H1 (cell line): ENCODE data around the gene CC2D1A. TPM values are rescaled to one million over a fixed set of nuclear protein-coding genes. Genes with fewer than 3 reads are reported as not detected.

Experiments
- CTCF ChIA-PET: fragments of 300-600 bp; sonication (Branson Sonifier 250); formaldehyde crosslinking; loops from one replicate; lab custom pipeline; 2021; ENCODE audit not compliant: partially characterized antibody; lab: Charles Lee
- POLR2A ChIA-PET: fragments of 300-600 bp; sonication (Branson Sonifier 250); formaldehyde crosslinking; loops from one replicate; lab custom pipeline; 2021; ENCODE audit warnings: inconsistent platforms; ENCODE audit not compliant: partially characterized antibody; lab: Charles Lee
- DNase-seq, 2 experiments: peaks; one replicate each; pipeline versions ENCODE4 v3.0.0 to v3.0.0-alpha.2; 2010 to 2022; ENCODE audit warnings: low spot score in 2 of 2, low read depth in 1 of 2, mixed read lengths in 1 of 2
- FAIRE-seq: peaks from 2 replicates; lab custom pipeline; 2011; peaks lifted over from hg19 to GRCh38; lab: Jason Lieb, UNC
- H2AFZ ChIP-seq: 2 replicates; pipeline ENCODE4 v1.8.1; 2012; ENCODE audit warnings: low read length, inconsistent platforms
- H2AK5ac ChIP-seq: 2 replicates; pipeline ENCODE4 v1.6.1; 2013; ENCODE audit warnings: low read depth, low read length
- H2BK120ac ChIP-seq: replicated peaks from 2 replicates; pipeline ENCODE3; 2013; ENCODE audit warnings: low read depth, low read length, inconsistent platforms
- H2BK12ac ChIP-seq: 2 replicates; pipeline ENCODE4 v1.6.1; 2013; ENCODE audit warnings: low read depth, low read length
- H2BK15ac ChIP-seq: 2 replicates; pipeline ENCODE4 v1.6.1; 2013; ENCODE audit warnings: low read length
- H2BK20ac ChIP-seq: 2 replicates; pipeline ENCODE4 v1.6.1; 2013; ENCODE audit warnings: low read length
- H2BK5ac ChIP-seq: 2 replicates; pipeline ENCODE4 v1.6.1; 2013; ENCODE audit warnings: low read depth, low read length
- H3K14ac ChIP-seq: 2 replicates; pipeline ENCODE4 v1.6.1; 2013; ENCODE audit warnings: inconsistent platforms; ENCODE audit not compliant: insufficient read length
- H3K18ac ChIP-seq: 2 replicates; pipeline ENCODE4 v1.6.1; 2013; ENCODE audit warnings: low read length; ENCODE audit errors: extremely low read depth
- H3K23ac ChIP-seq: 2 replicates; pipeline ENCODE4 v1.6.1; 2013; ENCODE audit warnings: inconsistent platforms; ENCODE audit not compliant: insufficient read length
- H3K23me2 ChIP-seq: 2 replicates; pipeline ENCODE4 v1.6.1; 2013; ENCODE audit warnings: low read depth, low read length
- H3K27ac ChIP-seq: 2 replicates; pipeline ENCODE4 v1.6.1; 2011; ENCODE audit warnings: low read depth, low read length, inconsistent platforms
- H3K27me3 ChIP-seq, 4 experiments: replicated peaks in 1 of 4; 1 replicate in 1 of 4; 2 replicates in 3 of 4; pipeline versions ENCODE4 v1.6.1 to v1.8.1; 2011 to 2013; ENCODE audit warnings: low read length in 3 of 4, mild to moderate bottlenecking in 3 of 4, inconsistent platforms in 2 of 4, mixed read lengths in 2 of 4, moderate library complexity in 1 of 4; ENCODE audit not compliant: control insufficient read depth in 3 of 4, insufficient read depth in 3 of 4; ENCODE audit errors: extremely low read depth in 1 of 4
- H3K36me3 ChIP-seq, 4 experiments: 2 replicates each; pipeline versions ENCODE4 v1.6.1 to v1.8.1; 2011 to 2013; ENCODE audit warnings: mild to moderate bottlenecking in 4 of 4, low read length in 3 of 4, moderate library complexity in 2 of 4, control low read depth in 1 of 4, inconsistent platforms in 1 of 4; ENCODE audit not compliant: insufficient read depth in 4 of 4, control insufficient read depth in 2 of 4
- H3K4ac ChIP-seq: replicated peaks from 2 replicates; pipeline ENCODE3; 2013; ENCODE audit warnings: low read length, low read depth, mixed read lengths, inconsistent platforms; ENCODE audit not compliant: insufficient read length
- H3K4me1 ChIP-seq, 4 experiments: replicated peaks in 1 of 4; 1 replicate in 1 of 4; 2 replicates in 3 of 4; pipeline versions ENCODE4 v1.6.1 to v1.8.1; 2011 to 2013; ENCODE audit warnings: low read length in 3 of 4, inconsistent platforms in 2 of 4, mixed read lengths in 1 of 4; ENCODE audit not compliant: insufficient read depth in 4 of 4, control insufficient read depth in 3 of 4
- H3K4me2 ChIP-seq, 2 experiments: 2 replicates each; pipeline versions ENCODE4 v1.6.1 to v1.8.1; 2011 to 2013; ENCODE audit warnings: low read depth in 2 of 2, low read length in 2 of 2, control low read depth in 1 of 2, inconsistent platforms in 1 of 2, mild to moderate bottlenecking in 1 of 2; ENCODE audit not compliant: insufficient read depth in 1 of 2
- H3K4me3 ChIP-seq, 4 experiments: fragments of 200-600, 300-600 bp in 1 of 4; sonication (generic), shearing (Covaris generic), sonication (Bioruptor Twin) in 1 of 4; 2 replicates each; pipeline versions ENCODE4 v1.5.1 to v1.8.1; 2011 to 2016; ENCODE audit warnings: low read length in 4 of 4, low read depth in 3 of 4, control low read depth in 2 of 4, inconsistent platforms in 2 of 4, mild to moderate bottlenecking in 2 of 4, mixed read lengths in 1 of 4, moderate library complexity in 1 of 4; ENCODE audit not compliant: insufficient read depth in 2 of 4; ENCODE audit errors: extremely low read depth in 1 of 4
- H3K56ac ChIP-seq: replicated peaks from 2 replicates; pipeline ENCODE3; 2013; ENCODE audit warnings: low read depth, mild to moderate bottlenecking, mixed read lengths, low read length, inconsistent platforms; ENCODE audit not compliant: insufficient read length
- H3K79me1 ChIP-seq: 2 replicates; pipeline ENCODE4 v1.6.1; 2013; ENCODE audit warnings: low read depth, low read length, control low read depth
- H3K79me2 ChIP-seq, 2 experiments: 2 replicates each; pipeline versions ENCODE4 v1.6.1 to v1.8.1; 2012 to 2013; ENCODE audit warnings: low read length in 2 of 2, mild to moderate bottlenecking in 2 of 2, inconsistent platforms in 1 of 2; ENCODE audit not compliant: insufficient read depth in 2 of 2, control insufficient read depth in 1 of 2
- H3K9ac ChIP-seq, 4 experiments: replicated peaks in 1 of 4; 1 replicate in 1 of 4; 2 replicates in 3 of 4; pipeline versions ENCODE4 v1.6.1 to v1.8.1; 2011 to 2013; ENCODE audit warnings: low read depth in 3 of 4, low read length in 3 of 4, control low read depth in 2 of 4, mild to moderate bottlenecking in 2 of 4, moderate library complexity in 2 of 4, inconsistent platforms in 1 of 4; ENCODE audit errors: extremely low read depth in 1 of 4
- H3K9me3 ChIP-seq, 2 experiments: 2 replicates each; pipeline versions ENCODE4 v1.6.1 to v1.8.1; 2012 to 2013; ENCODE audit warnings: mild to moderate bottlenecking in 2 of 2, moderate library complexity in 2 of 2, control low read depth in 1 of 2, inconsistent platforms in 1 of 2, low read depth in 1 of 2, low read length in 1 of 2, mixed read lengths in 1 of 2; ENCODE audit not compliant: insufficient read depth in 2 of 2
- H4K20me1 ChIP-seq, 2 experiments: replicated peaks in 1 of 2; 2 replicates each; pipeline versions ENCODE3 to v1.8.1; 2011 to 2013; ENCODE audit warnings: inconsistent platforms in 2 of 2, low read length in 2 of 2, mild to moderate bottlenecking in 1 of 2; ENCODE audit not compliant: insufficient read depth in 2 of 2, control insufficient read depth in 1 of 2
- H4K5ac ChIP-seq: 2 replicates; pipeline ENCODE4 v1.6.1; 2013; ENCODE audit warnings: low read length, low read depth, mixed read lengths, inconsistent platforms; ENCODE audit not compliant: insufficient read length
- H4K8ac ChIP-seq: 2 replicates; pipeline ENCODE4 v1.8.0; 2013; ENCODE audit warnings: mild to moderate bottlenecking, moderate library complexity, low read length, inconsistent platforms; ENCODE audit not compliant: insufficient read depth; ENCODE audit errors: extremely low read depth
- H4K91ac ChIP-seq: replicated peaks from 2 replicates; pipeline ENCODE3; 2013; ENCODE audit warnings: low read length, mixed read lengths, inconsistent platforms; ENCODE audit not compliant: insufficient read length
- MAX ChIP-seq: IDR thresholded peaks from 2 replicates; pipeline ENCODE4 v1.6.1; 2012; ENCODE audit warnings: inconsistent platforms
- RBBP5 ChIP-seq: IDR thresholded peaks from 2 replicates; pipeline ENCODE4 v1.7.1; 2012; ENCODE audit warnings: low read depth, mild to moderate bottlenecking, inconsistent platforms, low read length, moderate library complexity, borderline replicate concordance
- TBP ChIP-seq: IDR thresholded peaks from 2 replicates; pipeline ENCODE4 v1.6.1; 2011; ENCODE audit warnings: low read depth, low read length, improper control_type of control experiment
- YY1 ChIP-seq: IDR thresholded peaks from 2 replicates; pipeline ENCODE4 v1.6.1; 2011; ENCODE audit warnings: low read depth, mild to moderate bottlenecking, low read length
- WGBS, 2 experiments: shearing (Covaris generic) in 1 of 2; methylation state at CpG; one replicate each; pipeline versions ENCODE4 v1.1.6 to v1.1.7; 2013 to 2015; ENCODE audit warnings: low lambda C conversion rate in 2 of 2, mixed read lengths in 2 of 2, inconsistent platforms in 1 of 2, low coverage in 1 of 2, missing lambda C conversion rate in 1 of 2; ENCODE audit not compliant: insufficient replicate concordance in 2 of 2, insufficient coverage in 1 of 2, insufficient read length in 1 of 2; ENCODE audit errors: extremely low coverage in 1 of 2, missing lambda C conversion rate in 1 of 2; 5-methylcytosine and 5-hydroxymethylcytosine counted together
- polyA plus RNA-seq, 7 experiments: library from polyadenylated mRNA; depleted of rRNA in 3 of 7; stranded (reverse) in 5 of 7; unstranded in 2 of 7; fragments of >200 nt in 5 of 7; fragments of 200-250 nt in 2 of 7; gene quantifications; 1 replicate in 5 of 7; 2 replicates in 1 of 7; 4 replicates in 1 of 7; pipeline versions ENCODE4 v1.2.1 to v1.2.3, GENCODE V29; 2011 to 2013; ENCODE audit warnings: missing spikeins in 2 of 7, mixed read lengths in 2 of 7
- total RNA-seq: library from RNA; stranded (reverse); fragmentation: NEBNext Ultra II Directional; extraction: Animal tissue kit (Norgen Biotek cat#: 25700); gene quantifications from 2 replicates; pipeline ENCODE4 v1.2.1, GENCODE V29; 2021

CC2D1A gene
- total and polyA plus RNA-seq, 2 of the 8 experiments (the other 6 are each of a cell fraction or from before 2014, with no cell fraction given) = 12.5 to 33.0 TPM

- H3K23me2 ChIP-seq = 0 out of 2 replicates have a peak, but pooled peaks cover 4% of the 10 kb centered on the region
- no peak overlapping the region for H2BK12ac ChIP-seq
- H3K4ac ChIP-seq = no peak overlapping the region
- FAIRE-seq (no peak), DNase-seq (no peak)
- H4K8ac ChIP-seq = no peak overlapping the region; the same call in 1 of the 2 replicates
- no peak overlapping the region for H3K14ac ChIP-seq
- no peak overlapping the region for H2BK120ac ChIP-seq
- H3K9ac ChIP-seq = no peak overlapping the region
- no peaks in the 10 kb centered on the region for H3K9me3 ChIP-seq
- H3K4me2 ChIP-seq = no peak overlapping the region
- TF ChIP-seq RBBP5 = no peak
- no peak for TF ChIP-seq TBP
- no peak for TF ChIP-seq MAX
- TF ChIP-seq YY1 = no peak
- no peak overlapping the region for H2BK5ac ChIP-seq
- ChIA-PET CTCF (interaction anchor here (1.0 to 1.4 kb wide), 2 partner anchors 28 to 47 kb away, joined by 3 to 4 read pairs; no protein-coding TSS in a partner anchor), POLR2A (interaction anchor here (1.0 to 5.4 kb wide), 6 partner anchors 9 to 33 kb away, joined by 3 to 39 read pairs (median 4); partner anchors contain the start of gene DCAF15)
- H3K4me1 ChIP-seq = peaks cover 0 to 16% (median 3%) of the 10 kb centered on the region in 4 experiments; a peak in 4 of 7 replicates
- H4K20me1 ChIP-seq = peaks cover 0 to 6% of the 10 kb centered on the region in 2 experiments
- H4K91ac ChIP-seq = no peak overlapping the region
- no peak overlapping the region for H2BK15ac ChIP-seq
- 85% methylated on average over 11 of the region's 17 CpGs; no CpG with 5 or more reads in 1 of the 2 experiments for WGBS, 2 experiments
- peaks cover 2 to 20% (median 11%) of the 10 kb centered on the region in 4 experiments; a peak in 6 of 8 replicates for H3K36me3 ChIP-seq
- H3K18ac ChIP-seq = no peak overlapping the region
- no peaks in the 10 kb centered on the region for H3K79me2 ChIP-seq
- H4K5ac ChIP-seq = no peak overlapping the region
- H2BK20ac ChIP-seq = no peak overlapping the region
- H3K79me1 ChIP-seq = peaks cover 3% of the 10 kb centered on the region; the same call in 1 of the 2 replicates
- no peak overlapping the region for H2AFZ ChIP-seq
- no peak overlapping the region for H3K56ac ChIP-seq
- H3K4me3 ChIP-seq = no peak overlapping the region
- H3K23ac ChIP-seq = no peak overlapping the region
- no peaks in the 10 kb centered on the region for H3K27me3 ChIP-seq
- no peak overlapping the region for H3K27ac ChIP-seq
- no peak overlapping the region for H2AK5ac ChIP-seq
Measured at GRCh38 chr19:13930402-13930801, 24.4 kb downstream of the CC2D1A start.
